ENCODE measurements around the gene AFF3.

- TF ChIP-seq CTCF (IDR thresholded peaks at IDR 0.05; ENCODE audit: low read length) (no peak), EZH2 (IDR thresholded peaks at IDR 0.05; ENCODE audit: borderline replicate concordance, low read length) (no peak)
These were observed 122.9 kb downstream of the AFF3 start for GRCh38 chr2:100019499-100019898.

Measured in OCI-LY1 (cell line).